ENCODE results near the gene LILRA2. TPM values are rescaled to one million over a fixed set of nuclear protein-coding genes. Genes with fewer than 3 reads are reported as not detected.
"Not testable (repeated sequence)": the region's sequence is repeated elsewhere in the genome, so short reads cannot be mapped to it uniquely, and the experiment has no call there.

The LILRA2 gene
- total and polyA plus RNA-seq, 2 of the 8 experiments (the other 6 are each of a cell fraction or from before 2014, with no cell fraction given): not detected

- DNase-seq (ENCODE audit: low read depth in 1 of 2, low spot score in 2 of 2) (no peak), FAIRE-seq (no peak)
- no peak overlapping the region for H2BK15ac ChIP-seq (ENCODE audit: low read length)
- no peak overlapping the region for H2BK12ac ChIP-seq (ENCODE audit: low read depth, low read length)
- H2AK5ac ChIP-seq (ENCODE audit: low read depth, low read length): no peak overlapping the region
- no peak overlapping the region for H3K14ac ChIP-seq (ENCODE audit: insufficient read length)
- ChIA-PET POLR2A (ENCODE audit: partially characterized antibody) (no interaction called here), CTCF (ENCODE audit: partially characterized antibody) (no interaction called here)
- H3K79me1 ChIP-seq (ENCODE audit: low read depth, low read length): no peaks in the 10 kb centered on the region
- H3K27ac ChIP-seq (ENCODE audit: low read depth, low read length): no peak overlapping the region
- no peak overlapping the region for H3K56ac ChIP-seq (replicated peaks; ENCODE audit: insufficient read length, low read depth, low read length)
- H3K9ac ChIP-seq (replicated peaks in 1 of 4; ENCODE audit: extremely low read depth in 1 of 4, low read depth in 3 of 4, low read length in 3 of 4): no peak overlapping the region
- H3K79me2 ChIP-seq (ENCODE audit: control insufficient read depth in 1 of 2, insufficient read depth in 2 of 2, low read length in 2 of 2): no peaks in the 10 kb centered on the region
- H2BK20ac ChIP-seq (ENCODE audit: low read length): no peak overlapping the region
- H2AFZ ChIP-seq (ENCODE audit: low read length): no peak overlapping the region
- peaks cover 56 to 83% of the 10 kb centered on the region in 2 experiments for H3K9me3 ChIP-seq (ENCODE audit: insufficient read depth in 2 of 2, low read depth in 1 of 2, low read length in 1 of 2)
- no peaks in the 10 kb centered on the region; a peak in 1 of 7 replicates for H3K27me3 ChIP-seq (replicated peaks in 1 of 4; ENCODE audit: control insufficient read depth in 3 of 4, extremely low read depth in 1 of 4, insufficient read depth in 3 of 4, low read length in 3 of 4)
- TF ChIP-seq CREB1 (IDR thresholded peaks at IDR 0.05): no peak
- H3K4ac ChIP-seq (replicated peaks; ENCODE audit: insufficient read length, low read depth, low read length): no peak overlapping the region
- no peak overlapping the region for H3K4me2 ChIP-seq (ENCODE audit: insufficient read depth in 1 of 2, low read depth in 2 of 2, low read length in 2 of 2)
- H4K5ac ChIP-seq (ENCODE audit: insufficient read length, low read depth, low read length): no peak overlapping the region
- no peak overlapping the region for H3K4me3 ChIP-seq (ENCODE audit: extremely low read depth in 1 of 4, insufficient read depth in 2 of 4, low read depth in 3 of 4, low read length in 4 of 4)
- no peaks in the 10 kb centered on the region for H3K23me2 ChIP-seq (ENCODE audit: low read depth, low read length)
- no peaks in the 10 kb centered on the region for H3K4me1 ChIP-seq (replicated peaks in 1 of 4; ENCODE audit: control insufficient read depth in 3 of 4, insufficient read depth in 4 of 4, low read length in 3 of 4)
- no peaks in the 10 kb centered on the region for H3K36me3 ChIP-seq (ENCODE audit: control insufficient read depth in 2 of 4, insufficient read depth in 4 of 4, low read length in 3 of 4)
- WGBS, 2 experiments (ENCODE audit: extremely low coverage in 1 of 2, insufficient coverage in 1 of 2, insufficient read length in 1 of 2, insufficient replicate concordance in 2 of 2, low coverage in 1 of 2, low lambda C conversion rate in 2 of 2, missing lambda C conversion rate in 1 of 2): 96% methylated on average over 5 of the region's 5 CpGs; no CpG with 5 or more reads in 1 of the 2 experiments
- H4K20me1 ChIP-seq (replicated peaks in 1 of 2; ENCODE audit: control insufficient read depth in 1 of 2, insufficient read depth in 2 of 2, low read length in 2 of 2): no peaks in the 10 kb centered on the region
- no peak overlapping the region for H4K8ac ChIP-seq (ENCODE audit: extremely low read depth, insufficient read depth, low read length)
- no peak overlapping the region for H3K18ac ChIP-seq (ENCODE audit: extremely low read depth, low read length)
- H3K23ac ChIP-seq (ENCODE audit: insufficient read length): no peak overlapping the region
- H2BK120ac ChIP-seq (replicated peaks; ENCODE audit: low read depth, low read length): no peak overlapping the region
- H2BK5ac ChIP-seq (ENCODE audit: low read depth, low read length): no peak overlapping the region
- H4K91ac ChIP-seq (replicated peaks; ENCODE audit: insufficient read length, low read length): no peak overlapping the region
Observed at GRCh38 chr19:54594737-54595136, 21.1 kb downstream of the LILRA2 start.

DNA sequence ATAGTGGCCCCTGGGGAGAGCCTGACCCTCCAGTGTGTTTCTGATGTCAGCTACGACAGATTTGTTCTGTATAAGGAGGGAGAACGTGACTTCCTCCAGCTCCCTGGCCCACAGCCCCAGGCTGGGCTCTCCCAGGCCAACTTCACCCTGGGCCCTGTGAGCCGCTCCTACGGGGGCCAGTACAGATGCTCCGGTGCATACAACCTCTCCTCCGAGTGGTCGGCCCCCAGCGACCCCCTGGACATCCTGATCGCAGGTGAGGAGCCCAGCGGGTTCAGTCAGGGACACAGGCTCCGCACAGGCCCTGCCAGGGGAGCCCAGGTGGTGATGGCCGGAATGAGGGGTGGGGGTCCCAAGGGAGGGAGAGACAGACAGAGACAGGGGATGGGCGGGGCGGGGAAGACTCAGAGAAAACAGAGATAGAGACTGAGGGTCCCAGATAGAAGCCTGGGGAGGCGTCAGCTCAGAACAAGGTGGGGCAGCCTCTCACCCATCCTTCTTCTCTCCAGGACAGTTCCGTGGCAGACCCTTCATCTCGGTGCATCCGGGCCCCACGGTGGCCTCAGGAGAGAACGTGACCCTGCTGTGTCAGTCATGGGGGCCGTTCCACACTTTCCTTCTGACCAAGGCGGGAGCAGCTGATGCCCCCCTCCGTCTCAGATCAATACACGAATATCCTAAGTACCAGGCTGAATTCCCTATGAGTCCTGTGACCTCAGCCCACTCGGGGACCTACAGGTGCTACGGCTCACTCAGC is 22.3 kb downstream of the LILRA2 start:
- CTCF ChIA-PET (ENCODE audit: partially characterized antibody): not testable (repeated sequence)

More for the DNA sequence above, 22.3 kb downstream of the LILRA2 start:
- POLR2A ChIA-PET (ENCODE audit: partially characterized antibody); H4K20me1 ChIP-seq (replicated peaks in 1 of 2; ENCODE audit: control insufficient read depth in 1 of 2, insufficient read depth in 2 of 2, low read length in 2 of 2); H3K4ac ChIP-seq (replicated peaks; ENCODE audit: insufficient read length, low read depth, low read length); H4K91ac ChIP-seq (replicated peaks; ENCODE audit: insufficient read length, low read length); H2BK12ac ChIP-seq (ENCODE audit: low read depth, low read length); H3K79me2 ChIP-seq (ENCODE audit: control insufficient read depth in 1 of 2, insufficient read depth in 2 of 2, low read length in 2 of 2); H2BK5ac ChIP-seq (ENCODE audit: low read depth, low read length); H3K23me2 ChIP-seq (ENCODE audit: low read depth, low read length); H3K4me1 ChIP-seq (replicated peaks in 1 of 4; ENCODE audit: control insufficient read depth in 3 of 4, insufficient read depth in 4 of 4, low read length in 3 of 4); H3K23ac ChIP-seq (ENCODE audit: insufficient read length); H3K27me3 ChIP-seq (replicated peaks in 1 of 4; ENCODE audit: control insufficient read depth in 3 of 4, extremely low read depth in 1 of 4, insufficient read depth in 3 of 4, low read length in 3 of 4); H2BK120ac ChIP-seq (replicated peaks; ENCODE audit: low read depth, low read length); H3K18ac ChIP-seq (ENCODE audit: extremely low read depth, low read length); H2AFZ ChIP-seq (ENCODE audit: low read length); H4K8ac ChIP-seq (ENCODE audit: extremely low read depth, insufficient read depth, low read length); H3K56ac ChIP-seq (replicated peaks; ENCODE audit: insufficient read length, low read depth, low read length); H2BK15ac ChIP-seq (ENCODE audit: low read length); FAIRE-seq; H3K27ac ChIP-seq (ENCODE audit: low read depth, low read length); H3K4me3 ChIP-seq (ENCODE audit: extremely low read depth in 1 of 4, insufficient read depth in 2 of 4, low read depth in 3 of 4, low read length in 4 of 4); H3K79me1 ChIP-seq (ENCODE audit: low read depth, low read length); H3K4me2 ChIP-seq (ENCODE audit: insufficient read depth in 1 of 2, low read depth in 2 of 2, low read length in 2 of 2); H3K14ac ChIP-seq (ENCODE audit: insufficient read length); H3K36me3 ChIP-seq (ENCODE audit: control insufficient read depth in 2 of 4, insufficient read depth in 4 of 4, low read length in 3 of 4); DNase-seq (ENCODE audit: low read depth in 1 of 2, low spot score in 2 of 2); H4K5ac ChIP-seq (ENCODE audit: insufficient read length, low read depth, low read length); H2AK5ac ChIP-seq (ENCODE audit: low read depth, low read length); H2BK20ac ChIP-seq (ENCODE audit: low read length); H3K9ac ChIP-seq (replicated peaks in 1 of 4; ENCODE audit: extremely low read depth in 1 of 4, low read depth in 3 of 4, low read length in 3 of 4): not testable (repeated sequence)
- peaks cover 61 to 83% of the 10 kb centered on the region in 2 experiments for H3K9me3 ChIP-seq (ENCODE audit: insufficient read depth in 2 of 2, low read depth in 1 of 2, low read length in 1 of 2)
- 84% methylated on average over 19 of the region's 26 CpGs; no CpG with 5 or more reads in 1 of the 2 experiments for WGBS, 2 experiments (ENCODE audit: extremely low coverage in 1 of 2, insufficient coverage in 1 of 2, insufficient read length in 1 of 2, insufficient replicate concordance in 2 of 2, low coverage in 1 of 2, low lambda C conversion rate in 2 of 2, missing lambda C conversion rate in 1 of 2)

Data from H1 (cell line).